NCI-H2029 (cell line): ENCODE data around the gene MAML3.

ENCODE experiments used
- DNase-seq: peaks from one replicate; lab custom pipeline; 2025; lab: John Stamatoyannopoulos, UW

Gene MAML3

DNA sequence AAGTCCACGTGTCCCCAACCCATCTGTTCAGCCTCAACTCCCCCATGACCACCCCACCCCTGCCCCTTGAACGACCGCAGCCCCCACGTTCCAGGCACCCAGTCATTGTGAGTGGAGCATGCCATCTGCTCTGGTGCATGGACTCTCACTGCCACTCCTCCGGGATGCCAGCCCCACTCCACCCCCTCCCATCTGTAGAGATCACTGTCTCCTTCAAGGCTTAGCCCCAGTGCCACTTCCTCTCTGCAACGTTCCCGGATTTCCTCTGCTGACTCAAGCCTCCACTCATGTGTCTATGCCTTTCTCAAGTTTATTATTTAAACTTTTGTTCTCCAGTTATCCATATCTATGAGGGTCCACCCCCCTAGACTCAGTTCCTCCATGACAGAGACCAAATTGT is 54.0 kb downstream of the MAML3 start:
- DNase-seq: no peak

DNA sequence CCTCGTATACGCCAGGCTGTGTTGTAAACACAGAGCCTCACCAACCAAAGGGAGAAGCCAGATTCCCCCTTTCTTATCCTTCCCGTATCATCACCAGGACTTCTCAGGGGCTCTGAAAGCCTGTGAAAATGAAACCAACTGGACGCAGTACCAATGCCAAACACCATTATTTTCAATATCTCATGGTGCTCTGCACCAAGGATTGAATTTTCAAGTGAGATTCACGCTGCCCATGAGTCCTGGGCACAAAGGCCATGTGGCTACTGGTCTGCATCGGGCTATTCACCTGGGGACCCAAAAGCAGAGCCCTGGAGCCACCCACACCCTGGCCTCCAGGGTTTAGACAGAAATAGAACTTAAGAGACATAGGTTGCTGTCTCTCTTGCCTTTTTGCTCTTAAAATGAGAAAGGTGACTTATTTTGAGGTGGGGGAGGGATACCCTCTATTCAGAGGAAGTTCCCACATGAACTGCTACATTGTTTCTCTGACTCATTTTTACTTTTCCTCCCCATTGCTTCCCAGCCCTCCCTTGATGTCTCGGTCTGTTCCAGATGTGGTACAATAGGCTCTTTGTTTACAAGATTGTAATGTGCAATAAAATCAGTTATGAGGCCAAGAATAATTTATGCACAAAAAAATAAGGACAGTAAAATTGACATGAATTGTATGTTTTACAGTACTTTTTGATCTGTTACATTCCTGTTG is 55.4 kb downstream of the MAML3 start:
- no peak for DNase-seq

DNA sequence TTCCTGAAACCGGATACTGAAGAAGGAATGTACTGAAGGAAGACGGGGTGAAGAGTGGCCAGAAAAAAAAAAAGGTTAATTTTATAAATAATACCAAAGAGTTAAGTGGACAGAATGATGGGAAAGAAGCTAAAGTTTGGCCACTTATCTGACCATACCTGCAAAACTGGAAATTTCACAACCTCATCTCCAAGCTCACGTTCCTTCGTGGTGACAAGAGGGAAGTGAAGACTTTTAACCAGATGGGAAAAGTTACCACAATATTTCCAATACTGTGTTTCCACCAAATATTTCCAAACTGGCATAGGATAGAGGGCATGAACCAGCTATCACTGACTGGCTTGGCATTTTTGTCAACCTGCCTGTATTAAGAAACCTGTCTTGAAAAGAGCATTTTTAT is 56.4 kb downstream of the MAML3 start:
- DNase-seq: no peak

DNA sequence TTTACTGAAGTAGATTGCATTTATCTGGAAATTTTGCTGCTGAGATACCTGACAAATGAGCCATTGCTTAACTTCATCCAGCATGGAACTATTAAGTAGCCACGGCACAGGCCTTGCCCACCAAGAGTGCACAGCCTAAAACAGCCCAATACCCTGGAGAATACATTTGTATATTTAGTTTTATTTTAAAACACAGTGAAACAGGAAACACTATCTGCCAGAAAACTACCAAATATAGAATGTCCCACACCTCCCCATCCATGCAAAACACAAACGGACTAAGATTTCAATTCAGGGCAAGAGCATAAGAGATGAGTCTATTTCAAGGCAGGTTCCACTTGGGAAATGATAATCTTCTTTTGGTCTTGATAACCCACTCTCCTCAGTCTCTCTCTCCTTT is 57.1 kb downstream of the MAML3 start:
- no peak for DNase-seq

DNA sequence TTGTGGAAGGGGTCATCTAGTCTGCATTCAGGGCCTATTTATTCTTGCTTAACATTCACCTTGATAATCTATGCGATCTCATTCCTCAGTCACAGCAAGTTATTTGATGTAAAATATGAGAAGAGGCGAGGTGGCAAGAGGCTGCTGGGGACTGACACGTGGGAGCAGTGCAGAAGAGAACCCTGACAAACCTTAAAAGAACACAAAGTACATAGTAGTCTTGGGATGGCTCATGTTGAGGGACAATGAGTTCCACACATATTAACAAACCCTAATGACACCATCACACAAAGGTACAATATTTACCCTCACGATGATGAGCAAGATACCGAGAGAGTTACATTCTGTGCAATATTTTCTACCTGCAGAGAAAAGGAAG is 57.5 kb downstream of the MAML3 start:
- no peak for DNase-seq

DNA sequence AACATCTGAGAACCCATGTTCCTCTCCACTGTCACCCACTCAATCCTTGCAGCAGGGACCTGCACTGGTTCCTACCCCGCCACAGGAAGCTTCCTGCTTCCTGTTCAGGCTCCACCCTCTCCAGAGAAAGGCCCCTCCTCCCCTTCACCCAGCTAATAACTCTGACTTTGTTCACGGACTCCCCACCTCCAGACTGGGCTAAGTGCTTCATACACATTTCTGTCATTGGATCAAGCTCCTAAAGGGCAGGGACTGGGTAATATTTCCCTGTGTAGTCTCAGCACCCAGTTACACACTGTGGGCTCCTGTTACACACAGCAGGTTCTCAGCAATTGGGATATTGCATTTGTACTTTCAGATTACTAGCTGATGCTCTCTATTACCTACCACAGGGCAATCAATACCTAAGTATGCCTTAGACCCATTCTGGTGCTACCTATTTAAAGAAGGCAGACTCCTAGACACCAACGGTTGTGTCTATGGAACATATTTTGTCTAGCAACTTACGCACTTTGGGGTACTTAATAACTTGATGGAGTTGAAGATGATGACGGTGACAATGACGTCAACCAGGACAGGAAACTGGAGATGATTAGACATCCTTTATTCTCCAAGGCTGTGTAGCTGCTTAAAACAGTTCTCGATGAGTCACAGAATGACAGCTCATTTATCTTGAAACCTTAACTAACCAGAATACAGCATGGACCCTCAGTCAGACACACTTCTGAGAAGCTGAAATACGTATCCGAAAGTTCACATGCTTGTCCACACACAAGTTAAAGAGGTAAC is 58.1 kb downstream of the MAML3 start:
- DNase-seq: peak; percentile 67

DNA sequence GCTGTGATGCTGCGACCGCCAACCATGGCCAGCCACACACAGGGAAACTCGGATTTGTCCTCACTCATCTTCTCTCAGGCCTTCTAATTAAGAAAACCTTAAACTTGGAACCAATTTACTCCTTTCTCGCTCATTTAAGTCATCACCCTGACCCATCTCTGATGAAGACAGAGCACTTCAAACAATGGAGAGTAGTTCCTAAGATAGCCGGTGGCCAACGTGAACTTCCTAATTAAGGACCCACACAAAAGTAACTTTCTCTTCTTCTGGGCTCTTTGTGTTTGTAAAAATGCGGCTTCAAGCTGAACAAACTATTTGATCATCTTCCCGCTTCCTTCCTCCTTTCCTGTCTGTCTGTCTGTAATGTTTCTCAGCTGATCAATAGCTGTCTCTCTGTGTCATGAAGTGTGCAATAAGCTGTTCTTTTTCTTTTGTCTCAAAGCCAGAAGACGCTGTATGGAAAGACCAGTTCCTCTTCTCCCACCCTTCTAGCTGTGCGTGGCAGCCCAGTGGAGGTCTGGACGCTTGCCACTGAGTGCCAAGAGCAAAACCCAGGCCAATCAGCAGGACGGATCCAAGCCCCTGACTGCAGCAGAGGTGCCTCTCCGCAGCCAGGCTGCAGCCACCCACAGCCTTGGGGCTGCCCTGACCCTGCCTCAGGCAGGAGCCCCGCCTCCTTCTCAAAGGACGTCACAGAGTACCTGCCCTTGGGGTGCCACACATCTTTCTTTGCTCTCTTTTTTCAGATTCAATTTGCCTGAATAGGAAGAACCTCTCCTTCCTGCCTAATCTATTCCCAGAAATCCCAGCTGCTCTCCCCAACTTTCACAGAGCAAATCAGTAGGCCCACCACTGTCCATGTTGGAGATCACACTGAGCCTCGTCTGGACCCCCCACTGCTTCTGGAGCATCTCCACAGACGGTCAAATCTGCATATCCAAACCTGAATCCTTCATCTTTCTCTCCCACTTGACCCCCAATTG is 59.3 kb downstream of the MAML3 start:
- DNase-seq: peak; percentile 60

DNA sequence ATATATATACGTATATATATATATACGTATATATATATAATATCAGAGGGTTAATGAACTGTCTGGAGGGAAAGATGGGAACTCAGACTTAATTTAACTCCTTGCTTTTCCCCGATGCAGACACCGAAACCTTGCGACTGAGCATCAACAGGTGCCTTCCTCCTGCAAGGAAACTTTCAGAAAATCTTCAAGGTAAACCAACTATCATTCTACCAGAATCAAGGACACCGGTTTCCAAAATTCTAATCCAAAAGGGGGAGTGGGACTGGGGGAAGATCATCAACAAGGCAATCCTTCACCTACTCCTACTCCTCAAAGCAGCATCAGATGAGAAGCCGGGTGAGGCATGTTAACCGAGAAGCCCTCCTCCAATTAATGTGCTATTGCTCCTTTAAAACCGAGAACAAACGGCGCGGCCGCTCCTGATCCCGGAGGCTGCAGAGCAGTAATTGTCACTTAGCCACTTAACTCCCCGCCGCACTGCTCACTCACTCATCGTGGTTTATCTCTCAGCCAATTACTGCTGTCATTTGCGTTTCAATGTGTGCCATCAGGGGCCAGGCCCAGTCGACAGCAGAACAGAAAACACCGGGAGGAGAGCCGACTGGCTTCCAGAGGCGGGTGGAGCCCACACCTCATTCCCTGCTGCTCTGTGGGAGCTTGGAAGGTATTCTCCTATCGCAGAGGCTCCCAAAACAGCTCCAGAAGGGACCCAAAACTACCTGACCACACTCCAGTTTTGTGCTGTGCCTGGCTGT is 61.7 kb downstream of the MAML3 start:
- peak; percentile 91 for DNase-seq

DNA sequence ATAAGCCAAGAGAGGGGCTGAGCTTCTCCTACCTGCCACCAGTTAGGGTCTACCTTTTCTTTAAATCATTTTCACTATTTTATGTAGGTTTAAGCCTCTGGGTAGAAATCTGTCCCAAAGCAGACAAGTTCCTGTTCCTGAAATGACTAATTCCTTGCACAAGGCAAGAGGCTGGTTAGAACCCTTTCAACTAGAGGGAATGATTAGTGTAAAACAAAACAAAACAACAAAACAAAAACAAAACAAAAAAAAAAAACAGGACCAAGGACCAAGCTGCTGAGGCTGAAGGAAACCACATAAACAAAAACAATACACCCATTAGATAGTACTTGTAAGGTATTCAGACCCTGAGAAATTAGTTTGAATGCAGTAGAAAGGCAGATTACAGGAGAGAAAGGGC is 62.7 kb downstream of the MAML3 start:
- no peak for DNase-seq

DNA sequence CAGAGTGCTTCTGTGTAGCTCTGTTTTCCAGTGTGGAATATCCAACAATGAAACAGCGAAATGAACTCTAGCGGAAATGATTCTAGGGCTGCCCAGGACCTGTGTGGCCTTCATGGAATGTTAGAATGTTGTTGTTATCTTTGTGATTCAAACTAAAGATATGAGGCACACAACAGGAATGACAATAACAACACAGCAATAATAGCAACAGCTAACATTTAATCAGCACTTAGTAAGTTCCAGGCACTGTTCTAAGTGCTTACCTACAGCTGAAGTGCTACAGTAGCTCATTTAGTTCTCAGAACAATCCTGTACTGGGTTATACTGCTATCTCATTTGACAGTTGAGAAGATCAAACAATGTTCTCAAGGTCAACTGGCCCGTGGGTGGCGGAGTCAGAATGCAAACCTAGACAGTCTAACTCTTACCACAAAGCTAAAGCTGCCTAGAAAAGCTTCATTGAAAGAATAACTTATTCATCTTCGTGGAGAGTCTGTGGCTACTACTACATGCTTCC is 63.7 kb downstream of the MAML3 start:
- no peak for DNase-seq

DNA sequence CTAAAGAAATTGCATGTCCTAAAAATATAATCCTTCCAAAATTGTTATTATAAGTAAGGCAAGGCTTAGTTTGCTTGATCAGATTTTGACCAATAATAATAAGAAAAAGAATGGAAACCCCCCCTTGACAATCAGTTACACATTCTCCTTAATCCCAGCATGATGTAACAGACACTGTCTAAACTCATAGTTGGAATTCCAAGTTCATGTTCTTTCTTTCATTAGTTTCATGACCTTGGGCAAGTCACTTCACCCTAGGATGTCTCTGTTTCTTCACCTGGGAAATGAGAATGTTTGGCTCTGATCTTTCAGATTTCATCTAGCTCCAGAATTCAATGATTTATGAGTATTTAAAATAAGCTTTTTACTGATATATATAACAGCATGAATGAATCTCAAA is 64.8 kb downstream of the MAML3 start:
- no peak for DNase-seq

DNA sequence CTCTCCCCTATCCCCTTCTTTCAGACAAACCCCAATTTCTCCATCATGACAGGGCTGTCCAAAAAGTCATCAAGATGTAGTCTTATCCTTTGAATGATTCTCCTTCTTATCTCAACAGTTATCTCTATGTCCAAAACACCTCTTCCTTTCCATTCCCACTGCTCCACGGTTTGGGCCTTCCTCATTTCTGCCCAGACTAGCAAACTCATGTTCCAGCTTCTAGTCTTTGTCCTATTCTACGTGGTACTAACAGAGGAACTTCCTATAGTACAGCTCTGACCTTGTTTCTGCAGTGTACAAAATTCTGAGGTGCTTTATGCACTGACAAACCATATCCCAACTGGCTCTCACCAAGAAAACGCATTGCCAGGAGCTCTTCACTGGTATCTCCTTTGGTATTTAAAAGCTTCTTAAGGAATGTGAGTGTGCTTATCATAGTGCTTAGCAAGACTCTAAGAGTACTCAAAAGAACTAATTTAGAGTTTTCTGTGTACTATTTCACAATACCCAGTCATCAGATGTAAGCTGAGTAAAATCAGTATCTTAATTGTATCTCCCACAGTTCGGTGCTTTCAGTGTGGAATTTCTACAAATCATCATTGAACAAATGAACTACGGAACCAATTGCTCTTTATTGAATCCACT is 65.5 kb downstream of the MAML3 start:
- DNase-seq: no peak

DNA sequence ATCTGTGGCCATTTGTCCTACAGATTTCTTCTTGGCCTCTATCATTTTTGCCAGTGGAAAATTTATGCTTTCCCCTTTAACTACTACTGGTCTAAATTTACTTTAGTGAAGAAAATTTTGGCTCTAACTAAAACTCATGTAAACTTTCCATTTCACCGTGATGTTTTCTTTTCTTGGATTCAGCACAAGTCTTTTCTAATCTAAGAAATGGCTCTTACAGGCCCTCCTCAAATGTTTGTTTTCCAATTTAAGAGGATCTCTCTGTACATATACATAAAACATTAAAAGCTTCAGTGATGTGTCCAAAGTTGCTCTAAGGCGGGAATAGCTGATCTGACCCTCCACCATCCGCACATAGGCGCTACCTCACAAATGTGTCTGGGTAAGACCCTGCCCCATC is 68.1 kb downstream of the MAML3 start:
- no peak for DNase-seq

DNA sequence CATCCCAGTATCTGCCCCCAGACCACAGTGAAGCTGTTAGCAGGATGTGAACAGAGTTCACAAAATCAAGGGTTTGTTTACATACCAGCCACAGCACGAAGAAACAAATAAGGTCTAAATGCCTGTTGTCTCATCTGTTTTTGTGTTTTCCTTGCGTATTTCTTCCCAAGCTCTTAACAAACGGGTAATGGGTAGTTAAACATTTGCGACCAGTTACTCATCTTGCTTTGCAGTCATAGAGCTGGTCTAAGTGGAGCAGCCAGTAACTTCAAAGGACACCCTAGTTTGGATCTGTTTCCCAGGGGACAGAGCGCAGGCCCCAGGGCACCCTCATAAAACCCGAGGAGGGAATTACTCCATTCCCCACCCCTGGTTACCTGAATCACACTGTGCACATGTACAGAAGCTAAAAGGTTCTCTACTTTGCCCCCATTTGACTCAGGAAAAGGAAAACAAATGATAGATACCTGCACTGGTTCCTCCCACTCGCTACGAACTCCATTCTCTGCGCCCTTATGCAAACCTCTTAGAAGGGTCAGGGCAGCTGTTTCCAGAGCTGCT is 68.8 kb downstream of the MAML3 start:
- DNase-seq: no peak

DNA sequence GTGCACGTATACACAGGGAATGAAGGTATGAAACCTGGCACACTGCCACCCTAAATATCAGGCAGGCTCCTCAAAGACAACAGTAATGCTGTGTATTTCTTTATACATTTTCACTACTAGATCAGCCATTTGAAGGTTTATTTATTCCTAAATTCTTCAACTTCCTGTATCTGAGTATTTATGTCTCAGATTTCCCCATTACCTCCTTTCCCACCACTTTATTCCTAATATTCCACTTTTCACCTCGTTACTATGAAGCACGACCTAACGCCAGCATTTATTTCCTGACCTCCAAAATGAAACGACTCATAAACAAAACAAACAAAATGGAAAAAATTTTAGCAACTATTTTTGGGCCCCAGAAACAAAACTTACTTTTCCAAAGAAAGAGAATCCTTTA is 69.6 kb downstream of the MAML3 start:
- peak; percentile 12 for DNase-seq

DNA sequence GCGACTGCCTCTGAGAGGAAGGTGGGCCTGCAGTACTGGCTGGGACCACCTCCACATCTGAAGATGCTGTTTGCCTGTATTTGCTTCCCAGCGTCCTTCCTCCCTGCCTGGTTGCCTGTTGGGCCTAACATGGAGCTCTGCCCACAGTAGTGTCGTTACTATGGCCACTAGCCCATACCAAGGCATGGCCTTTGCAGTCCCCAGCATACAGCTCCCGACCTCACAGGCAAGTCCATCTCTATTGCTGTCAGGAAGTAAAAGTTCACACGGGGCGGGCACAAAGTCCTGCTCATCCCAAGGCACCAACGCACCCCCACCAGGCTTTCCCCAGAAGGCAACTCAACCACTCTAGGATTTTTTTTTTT is 71.6 kb downstream of the MAML3 start:
- no peak for DNase-seq

DNA sequence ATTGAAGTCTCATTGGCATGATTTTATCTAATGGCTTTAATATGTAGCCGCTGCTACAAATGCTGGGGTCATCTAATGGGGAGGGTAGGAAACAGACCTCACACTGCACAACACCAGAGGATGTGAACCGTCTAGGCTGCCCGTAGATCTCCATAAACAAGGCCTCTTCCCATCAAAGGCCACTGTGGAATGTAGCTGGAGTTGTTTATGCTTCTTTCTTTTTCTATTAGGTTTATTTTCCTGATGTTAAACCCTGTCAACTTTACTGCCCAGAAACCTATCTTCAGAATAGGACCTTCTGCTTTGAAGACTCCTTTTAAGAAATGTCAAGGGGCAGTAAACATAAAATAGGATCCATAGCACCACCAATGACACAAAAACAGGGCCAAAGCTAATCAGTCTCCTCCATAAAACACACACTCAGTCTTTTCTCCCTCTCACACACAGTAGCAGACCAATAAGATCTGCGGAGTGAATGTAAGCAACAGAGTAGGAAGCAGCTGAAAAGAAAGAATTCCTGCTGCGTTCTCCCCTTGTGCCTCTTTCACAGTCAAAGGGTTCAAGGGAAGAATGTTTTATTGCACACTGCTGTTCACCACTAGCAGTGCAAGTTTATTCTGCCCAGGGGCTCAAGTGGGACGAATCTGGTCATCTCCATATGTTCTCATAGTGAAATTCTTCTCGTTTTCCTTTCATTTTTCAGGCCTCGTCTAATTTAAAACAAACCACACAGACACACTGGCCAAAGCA is 72.2 kb downstream of the MAML3 start:
- DNase-seq: no peak

DNA sequence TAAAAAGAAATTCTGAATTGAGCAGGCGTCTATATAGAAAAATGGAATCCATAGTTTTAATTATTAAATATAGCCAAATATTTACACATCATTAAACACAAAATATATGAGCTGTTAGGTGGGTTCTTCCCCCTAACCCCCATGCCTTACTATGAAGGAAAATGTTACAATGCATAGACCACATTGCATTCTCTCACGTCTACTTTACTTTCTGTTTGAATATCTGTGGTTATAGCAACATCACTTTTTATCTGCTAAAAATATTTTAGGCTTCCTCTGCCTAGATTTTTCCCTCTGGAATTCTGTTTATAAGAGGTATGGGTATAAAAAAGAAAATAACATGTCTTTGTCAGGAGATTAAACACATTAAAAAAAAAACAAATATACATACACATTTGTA is 73.1 kb downstream of the MAML3 start:
- DNase-seq: no peak

DNA sequence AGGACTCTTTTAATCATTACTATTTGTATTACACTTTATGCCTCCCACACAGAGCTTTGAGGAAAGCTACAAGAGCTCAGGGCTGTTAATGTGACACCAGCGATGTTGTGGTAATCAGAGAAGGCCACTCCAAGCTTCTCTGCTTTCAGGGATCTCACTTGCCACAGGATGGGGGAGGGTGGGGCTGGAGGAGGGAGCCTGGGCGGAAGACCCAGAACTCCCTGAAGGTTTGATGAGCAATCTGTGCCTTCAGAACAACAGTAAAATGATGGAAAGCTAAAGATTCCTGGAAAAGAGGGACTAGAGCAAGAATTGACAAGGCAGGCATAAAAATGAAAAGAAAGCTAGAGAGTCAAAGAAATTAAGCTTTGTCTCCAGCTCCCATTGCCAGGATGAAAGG is 75.6 kb downstream of the MAML3 start:
- DNase-seq: peak; percentile 90

DNA sequence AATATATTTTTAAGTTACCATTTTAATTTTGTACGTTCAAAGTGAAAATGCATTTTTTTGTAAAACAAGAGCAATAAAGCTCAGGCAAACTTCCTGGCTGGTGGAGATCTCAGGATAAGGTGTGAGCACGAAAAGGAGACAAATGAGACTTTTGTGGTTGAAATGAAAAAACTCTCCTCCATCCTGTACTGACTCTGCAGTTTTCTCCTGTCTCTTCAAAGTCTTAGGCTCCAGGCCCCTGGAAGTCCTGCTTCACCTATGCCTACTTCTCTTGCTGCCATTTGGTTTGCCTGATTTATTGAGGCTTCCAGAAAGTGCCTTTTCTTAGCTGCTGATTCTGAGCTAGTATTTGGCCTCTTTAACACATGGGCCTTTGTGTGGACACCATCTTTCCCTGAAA is 77.7 kb downstream of the MAML3 start:
- DNase-seq: no peak
